BJ (cell line): Measurements from ENCODE around the gene DOCK3. TPM values are rescaled to one million over a fixed set of nuclear protein-coding genes. Genes with fewer than 3 reads are reported as not detected.
A peak's percentile ranks its signal among the peaks of the same experiment; 100 is the strongest.

ENCODE experiments used
- CTCF ChIA-PET: fragments of 350-600 bp; formaldehyde crosslinking; extraction: SDS; loops from one replicate; lab custom pipeline; 2021; ENCODE audit warnings: antibody characterized with exemption, inconsistent platforms; lab: Yijun Ruan, JAX
- POLR2A ChIA-PET: fragments of 300-600 bp; sonication (Branson Sonifier 250); formaldehyde crosslinking; extraction: SDS; loops from one replicate; lab custom pipeline; 2021; ENCODE audit warnings: antibody characterized with exemption; lab: Charles Lee
- DNase-seq: peaks from one replicate; pipeline ENCODE4 v3.0.0-alpha.2; 2011; ENCODE audit warnings: low read depth
- H3K27me3 ChIP-seq: 2 replicates; pipeline ENCODE4 v1.6.0; 2011; ENCODE audit warnings: low read length; ENCODE audit not compliant: control insufficient read depth, insufficient read depth
- H3K36me3 ChIP-seq: 2 replicates; pipeline ENCODE4 v1.5.1; 2011; ENCODE audit warnings: low read length; ENCODE audit not compliant: control insufficient read depth, insufficient read depth
- H3K4me3 ChIP-seq: 2 replicates; pipeline ENCODE4 v1.5.1; 2011; ENCODE audit warnings: low read depth, mild to moderate bottlenecking, control low read depth, low read length
- CTCF ChIP-seq: IDR thresholded peaks from 2 replicates; pipeline ENCODE4 v1.5.1; 2011; ENCODE audit warnings: low read depth, mild to moderate bottlenecking, control low read depth, inconsistent platforms, low read length, moderate library complexity; ENCODE audit not compliant: insufficient read depth
- polyA plus RNA-seq: library from polyadenylated mRNA; depleted of rRNA; stranded (reverse); fragments of >200 nt; gene quantifications from 2 replicates; pipeline ENCODE4 v1.2.3, GENCODE V29; 2011

Gene DOCK3
- polyA plus RNA-seq, 1 experiment = 0.09 TPM

DNA sequence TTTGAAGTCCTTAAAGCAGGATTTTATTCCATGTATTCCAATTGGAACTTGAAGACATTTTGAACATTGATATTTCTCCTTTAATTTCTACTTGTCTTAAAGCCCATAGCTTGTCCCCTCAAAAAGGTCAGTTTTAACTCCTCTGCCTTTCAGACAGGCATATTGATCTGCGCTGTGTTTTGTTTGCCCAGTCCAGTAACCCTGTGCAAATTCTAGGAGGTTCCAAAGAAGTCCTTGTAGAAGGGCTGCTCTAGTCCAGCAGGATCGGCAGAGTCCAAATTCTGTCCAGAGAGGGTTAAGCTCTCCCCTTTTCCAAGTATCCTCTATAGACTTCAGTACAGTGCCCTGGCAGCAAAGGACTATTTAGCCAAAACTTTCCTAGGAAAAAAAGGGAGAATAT is 604.7 kb downstream of the DOCK3 start:
- ChIA-PET POLR2A (no interaction called here), CTCF (no interaction called here)
- Histone ChIP-seq H3K36me3 (no peaks in the 10 kb centered on the region), H3K27me3 (peaks cover 1% of the 10 kb centered on the region; the same call in 1 of the 2 replicates), H3K4me3 (no peak overlapping the region)
- no peak for TF ChIP-seq CTCF
- no peak for DNase-seq

- POLR2A ChIA-PET = no interaction called here
- no peak for TF ChIP-seq CTCF
- CTCF ChIA-PET = no interaction called here
- Histone ChIP-seq H3K4me3 (no peak overlapping the region), H3K36me3 (no peaks in the 10 kb centered on the region), H3K27me3 (peaks cover 1% of the 10 kb centered on the region; the same call in 1 of the 2 replicates)
- no peak for DNase-seq
Measured at GRCh38 chr3:51280176-51280575, 605.4 kb downstream of the DOCK3 start.

GRCh38 chr3:51282931-51283330 is 608.2 kb downstream of the DOCK3 start:
- POLR2A ChIA-PET = no interaction called here
- CTCF ChIA-PET = interaction anchor here (1.2 to 1.6 kb wide), 2 partner anchors 27 to 69 kb away, joined by 3 to 4 read pairs; no protein-coding TSS in a partner anchor
- Histone ChIP-seq H3K36me3 (no peaks in the 10 kb centered on the region), H3K4me3 (no peak overlapping the region), H3K27me3 (peaks cover 1% of the 10 kb centered on the region; the same call in 1 of the 2 replicates)
- DNase-seq = peak; percentile 26
- no peak for TF ChIP-seq CTCF

DNA sequence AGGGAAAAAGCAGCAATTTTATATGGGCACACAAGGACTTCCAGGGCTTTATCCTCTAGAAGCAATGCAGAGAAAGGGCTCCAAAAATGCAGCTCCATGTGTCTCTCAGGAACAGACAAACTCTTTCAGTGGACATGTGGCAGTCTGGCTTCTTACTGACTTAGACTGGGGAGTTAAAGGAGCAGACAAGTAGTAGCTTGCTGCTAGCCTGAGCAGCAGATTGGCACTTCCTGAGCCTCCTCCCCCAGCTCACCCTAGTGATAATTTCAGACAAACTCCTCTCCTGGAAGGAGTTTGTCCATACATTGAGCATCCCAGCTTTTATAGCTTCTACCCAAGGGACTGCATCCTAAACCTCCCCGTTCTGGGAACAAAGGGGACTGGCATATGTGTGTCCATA is 608.7 kb downstream of the DOCK3 start:
- ChIA-PET POLR2A (no interaction called here), CTCF (interaction anchor here (1.2 to 1.6 kb wide), 2 partner anchors 27 to 70 kb away, joined by 3 to 4 read pairs; no protein-coding TSS in a partner anchor)
- TF ChIP-seq CTCF = no peak
- Histone ChIP-seq H3K36me3 (no peaks in the 10 kb centered on the region), H3K27me3 (peaks cover 1% of the 10 kb centered on the region; the same call in 1 of the 2 replicates), H3K4me3 (no peak overlapping the region)
- DNase-seq = no peak

- H3K36me3 ChIP-seq = no peaks in the 10 kb centered on the region
- DNase-seq = no peak
- no peak for TF ChIP-seq CTCF
- no peak overlapping the region for H3K4me3 ChIP-seq
- H3K27me3 ChIP-seq = no peaks in the 10 kb centered on the region
- CTCF ChIA-PET = no interaction called here
- POLR2A ChIA-PET = no interaction called here
Measured at GRCh38 chr3:51295625-51296024, 620.9 kb downstream of the DOCK3 start.
